DMS 273 (cell line): ENCODE results near the gene ZP1.
"Not testable (repeated sequence)": the region's sequence is repeated elsewhere in the genome, so short reads cannot be mapped to it uniquely, and the experiment has no call there.

Experiments used
- DNase-seq: peaks from one replicate; lab custom pipeline; 2025; ENCODE audit not compliant: unreplicated experiment; lab: John Stamatoyannopoulos, UW

ZP1 gene

GRCh38 chr11:60905551-60906113, 38.3 kb downstream of the ZP1 start:
- DNase-seq: peak; percentile 49

DNA sequence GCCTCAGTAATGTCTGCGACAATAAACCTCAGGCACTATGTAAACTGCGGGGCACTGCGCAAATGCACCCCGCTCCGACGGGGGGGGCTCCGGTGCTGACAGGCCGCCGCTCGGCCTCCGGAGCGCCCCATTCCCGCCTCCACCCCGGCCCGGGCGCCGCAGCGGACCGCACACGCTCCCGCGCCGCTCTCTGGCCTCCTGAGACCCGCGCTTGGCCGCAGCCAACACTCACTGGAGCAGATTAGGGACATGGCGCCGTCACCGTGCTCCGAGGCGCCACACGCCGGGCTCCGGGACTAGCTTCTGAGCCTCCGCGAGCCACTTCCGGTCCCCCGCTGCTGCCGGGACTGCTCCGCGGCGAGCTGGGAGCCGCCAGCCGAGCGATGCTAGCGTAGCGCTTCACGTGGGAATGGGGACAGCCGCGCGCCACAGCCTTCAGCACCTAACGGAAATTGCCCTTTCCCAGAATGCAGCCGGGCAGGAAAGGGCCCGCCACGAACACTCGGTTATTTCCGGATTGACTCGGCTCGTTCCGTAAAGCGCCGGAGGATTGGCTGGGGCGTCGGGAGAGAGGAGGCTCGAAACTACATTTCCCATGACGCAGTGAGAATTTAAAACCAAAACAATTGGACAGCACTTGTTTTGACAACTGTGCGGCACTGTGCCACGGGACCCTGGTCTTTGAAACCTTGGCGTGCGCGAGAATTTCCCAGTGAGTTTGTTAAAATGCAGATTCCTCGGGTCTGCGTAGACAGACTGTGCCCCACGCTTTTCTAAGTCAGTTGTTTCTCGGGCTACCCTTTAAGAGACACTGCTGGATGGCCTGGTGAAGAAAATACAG, 39.0 kb downstream of the ZP1 start, which contains the start of gene PRPF19:
Gene PRPF19, minus strand, starts transcription at position 454 of the 841 bp plus-strand sequence. Its CDS starts 203 bp downstream, at position 251.
- peak; percentile 98 for DNase-seq

DNA sequence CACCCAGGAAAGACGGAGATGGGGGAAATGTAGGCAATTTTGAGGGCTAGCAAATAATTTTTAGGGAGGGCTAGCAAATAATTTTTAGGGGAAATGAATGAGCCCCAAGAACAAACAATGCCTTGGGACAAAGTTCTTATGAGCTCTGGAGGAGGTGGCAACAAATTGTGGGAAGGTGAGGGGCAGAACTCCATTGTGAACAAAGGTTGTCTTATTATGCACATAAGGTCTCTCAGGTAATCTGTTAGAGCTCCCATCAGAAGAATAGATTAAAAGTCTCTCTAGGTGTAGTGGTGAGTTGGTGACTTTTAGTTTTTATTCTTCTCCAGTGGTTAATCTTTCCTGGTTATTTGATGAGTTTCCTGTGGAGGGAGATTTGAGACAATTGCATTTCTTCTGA, 41.5 kb downstream of the ZP1 start:
- no peak for DNase-seq

DNA sequence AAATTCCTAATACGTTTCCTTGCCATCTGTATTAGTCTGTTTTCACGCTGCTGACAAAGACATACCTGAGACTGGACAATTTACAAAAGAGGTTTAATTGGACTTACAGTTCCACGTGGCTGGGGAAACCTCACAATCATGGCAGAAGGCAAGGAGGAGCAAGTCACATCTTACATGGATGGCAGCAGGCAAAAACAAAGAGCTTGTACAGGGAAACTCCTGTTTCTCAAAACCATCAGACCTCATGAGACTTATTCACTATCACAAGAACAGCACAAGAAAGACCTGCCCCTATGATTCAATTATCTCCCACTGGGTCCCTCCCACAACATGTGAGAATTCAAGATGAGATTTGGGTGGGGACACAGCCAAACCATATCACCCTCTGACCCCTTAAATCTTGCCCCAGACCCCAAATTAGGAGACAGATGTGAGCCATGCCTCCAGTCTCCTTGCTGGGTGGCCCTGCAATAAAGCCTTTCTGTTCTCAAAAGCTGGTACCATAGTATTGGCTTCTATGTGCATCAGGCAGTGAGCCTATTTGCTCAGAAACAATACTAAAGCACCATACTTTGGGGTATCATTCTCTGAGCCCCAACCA, 42.4 kb downstream of the ZP1 start:
- not testable (repeated sequence) for DNase-seq

GRCh38 chr11:60910281-60910687, 42.9 kb downstream of the ZP1 start:
- DNase-seq: no peak

DNA sequence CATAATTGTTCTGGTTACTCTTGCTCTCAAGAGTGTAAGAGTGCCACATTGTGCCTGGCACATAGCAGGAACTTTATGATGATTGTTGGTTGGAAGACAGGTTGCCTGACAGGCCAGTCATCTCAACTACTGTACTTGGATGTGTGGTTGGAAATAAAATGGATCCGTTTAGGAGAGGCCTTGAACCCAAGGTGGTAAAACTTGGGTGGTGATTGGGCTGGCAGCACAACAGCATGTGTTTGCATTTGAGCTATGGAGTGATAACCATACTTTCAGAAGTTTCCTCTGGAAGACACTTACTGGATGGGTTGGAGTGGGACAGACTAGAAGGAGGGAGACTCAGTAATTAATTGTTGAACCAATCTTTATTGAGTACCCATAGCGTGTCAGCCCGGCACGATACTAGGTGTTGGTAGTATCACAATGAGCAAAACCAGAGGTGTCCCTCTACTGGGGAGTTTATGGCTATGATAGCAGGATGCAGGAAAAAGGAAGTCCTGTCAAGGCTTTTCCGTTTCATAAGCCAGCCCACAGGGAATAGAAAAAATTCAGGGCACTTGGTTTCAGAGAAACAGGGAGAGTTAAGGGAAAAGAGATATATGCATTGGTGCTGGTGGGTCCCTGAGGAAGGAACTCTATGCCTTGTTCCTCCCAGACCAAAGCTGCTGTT, 43.5 kb downstream of the ZP1 start:
- no peak for DNase-seq

- no peak for DNase-seq
Measured at GRCh38 chr11:60912223-60912850, 45.0 kb downstream of the ZP1 start.

GRCh38 chr11:60912851-60913528, 45.6 kb downstream of the ZP1 start:
- DNase-seq: no peak

GRCh38 chr11:60913793-60914632, 46.7 kb downstream of the ZP1 start, which contains the start of gene TMEM109:
TMEM109 (plus strand) TSS chr11:60914158; CDS start chr11:60919694, 5,536 bp downstream.
- DNase-seq: peak; percentile 94

- DNase-seq: peak; percentile 79
Measured at GRCh38 chr11:60914633-60915247, 47.4 kb downstream of the ZP1 start.

GRCh38 chr11:60915248-60915914, 48.0 kb downstream of the ZP1 start:
- peak; percentile 55 for DNase-seq

DNA sequence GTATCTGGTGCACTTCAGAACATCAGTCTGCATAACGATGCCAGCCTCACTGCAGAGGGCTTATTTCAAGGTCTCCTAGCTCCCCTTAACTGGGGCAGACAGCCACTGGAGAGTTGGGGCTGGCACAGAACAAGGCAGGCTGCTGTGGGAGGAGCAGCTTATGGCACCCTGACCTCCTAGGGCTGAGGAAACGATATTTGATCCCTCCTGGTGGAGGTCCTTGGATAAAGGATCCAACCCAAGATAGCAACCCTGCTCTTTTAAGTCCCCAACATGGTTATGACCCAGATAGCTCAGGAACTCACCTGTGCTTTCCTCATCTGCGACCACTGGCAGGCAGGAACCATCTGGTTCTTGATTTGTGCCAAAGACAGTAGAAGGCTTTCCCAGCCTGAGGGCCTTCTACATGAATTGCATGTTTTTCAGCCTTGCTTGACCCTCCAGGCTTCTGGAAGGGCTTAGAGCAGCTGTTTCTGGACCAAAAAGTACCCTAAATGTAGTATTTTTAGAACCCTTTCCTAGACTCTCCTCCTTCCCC, 49.4 kb downstream of the ZP1 start:
- peak; percentile 27 for DNase-seq

GRCh38 chr11:60917267-60917666, 49.9 kb downstream of the ZP1 start:
- DNase-seq: no peak

DNA sequence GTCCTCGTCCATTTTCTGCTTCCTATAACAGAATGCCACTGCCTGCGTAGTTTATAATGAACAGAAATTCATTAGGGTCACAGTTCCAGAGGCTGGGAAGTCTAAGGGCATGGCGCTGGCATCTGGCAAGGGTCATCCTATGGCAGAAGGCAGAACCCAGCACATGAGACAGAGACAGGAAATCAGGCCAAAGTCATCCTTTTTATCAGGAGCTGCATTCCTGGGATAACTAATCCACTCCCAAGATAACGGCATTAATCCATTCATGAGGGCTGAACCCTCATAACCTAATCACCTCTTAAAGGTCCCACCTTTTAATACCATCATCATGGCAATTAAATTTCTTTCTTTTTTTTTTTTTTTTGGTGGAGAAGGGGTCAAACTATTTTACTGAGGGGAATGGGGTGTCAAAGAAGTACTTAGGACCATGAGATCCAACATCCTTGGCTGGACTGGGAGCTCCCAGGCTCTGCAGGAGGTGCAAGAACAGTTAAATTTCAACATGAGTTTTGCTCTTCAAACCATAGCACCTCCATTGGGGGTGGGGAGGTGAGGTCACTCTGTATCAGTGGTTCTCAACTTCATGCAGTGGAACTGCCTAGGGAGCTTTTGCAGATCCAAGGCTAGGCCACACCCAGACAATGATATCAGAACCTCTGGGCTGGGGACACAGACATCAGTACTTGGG, 51.1 kb downstream of the ZP1 start:
- no peak for DNase-seq

DNA sequence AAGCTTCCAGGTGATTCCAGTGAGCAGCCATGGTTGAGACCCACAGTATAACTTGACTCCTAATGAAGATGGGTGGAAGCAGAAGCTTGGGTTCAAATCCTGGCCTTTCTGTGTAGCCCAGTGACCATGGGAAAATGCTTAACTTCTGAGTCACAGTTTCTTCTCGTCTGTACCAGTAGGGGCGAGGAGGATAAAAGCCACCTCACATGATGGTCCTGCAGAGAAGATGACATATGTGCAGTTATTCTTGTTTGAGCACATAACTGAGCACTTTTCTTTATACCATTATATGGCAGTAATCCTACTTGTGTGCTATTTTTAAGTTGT, 51.6 kb downstream of the ZP1 start:
- DNase-seq: no peak

DNA sequence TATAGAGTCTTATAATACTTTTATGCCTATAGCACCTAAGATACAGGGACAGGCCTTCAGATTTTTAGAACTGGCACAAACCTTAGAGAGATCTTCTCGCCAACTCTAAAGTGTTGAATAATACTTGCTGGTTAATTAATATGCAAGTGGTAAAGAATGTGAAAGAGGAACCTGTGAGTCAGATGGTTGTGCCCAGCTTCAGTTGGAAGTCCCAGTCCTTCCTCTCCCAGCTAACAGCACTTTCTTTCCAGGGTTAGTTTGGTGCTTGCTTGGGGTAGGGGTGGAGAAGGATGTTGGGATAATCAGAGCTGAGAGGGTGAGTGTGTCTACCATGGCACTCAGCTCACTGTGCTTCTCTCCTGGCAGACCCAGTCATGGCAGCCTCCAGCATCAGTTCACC, 52.0 kb downstream of the ZP1 start:
- no peak for DNase-seq

GRCh38 chr11:60919956-60920355, 52.6 kb downstream of the ZP1 start:
- DNase-seq: no peak

GRCh38 chr11:60921259-60921658, 53.9 kb downstream of the ZP1 start:
- no peak for DNase-seq
